ENCODE results near the gene PPID. TPM values are rescaled to one million over a fixed set of nuclear protein-coding genes. Genes with fewer than 3 reads are reported as not detected.
"Not testable (repeated sequence)": the region's sequence is repeated elsewhere in the genome, so short reads cannot be mapped to it uniquely, and the experiment has no call there.

PPID gene
- total and polyA plus RNA-seq, 9 of the 15 experiments (the other 6 are each of a cell fraction or from before 2014, with no cell fraction given) = 46.5 to 160 (median 98.6) TPM

DNA sequence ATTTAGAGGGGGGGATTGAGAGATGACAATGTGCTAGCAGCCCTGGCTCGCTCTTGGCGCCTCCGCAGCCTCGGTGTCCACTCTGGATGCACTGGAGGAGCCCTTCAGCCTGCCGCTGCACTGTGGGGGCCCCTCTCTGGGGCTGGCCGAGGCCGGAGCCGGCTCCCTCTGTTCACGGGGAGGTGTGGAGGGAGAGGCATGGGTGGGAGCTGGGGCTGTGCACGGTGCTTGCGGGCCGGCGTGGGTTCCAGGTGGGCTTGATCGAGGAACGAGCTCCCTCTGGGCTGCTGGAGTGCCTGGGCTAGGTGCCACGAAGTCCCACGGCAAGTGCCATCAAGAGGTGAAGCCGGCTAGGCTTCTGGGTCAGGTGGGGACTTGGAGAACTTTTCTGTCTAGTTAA, 58.4 kb downstream of the PPID start (continued):
- peak; percentile 63 for TF ChIP-seq RBFOX2 (IDR thresholded peaks at IDR 0.05; ENCODE audit: low read depth, low read length)

DNA sequence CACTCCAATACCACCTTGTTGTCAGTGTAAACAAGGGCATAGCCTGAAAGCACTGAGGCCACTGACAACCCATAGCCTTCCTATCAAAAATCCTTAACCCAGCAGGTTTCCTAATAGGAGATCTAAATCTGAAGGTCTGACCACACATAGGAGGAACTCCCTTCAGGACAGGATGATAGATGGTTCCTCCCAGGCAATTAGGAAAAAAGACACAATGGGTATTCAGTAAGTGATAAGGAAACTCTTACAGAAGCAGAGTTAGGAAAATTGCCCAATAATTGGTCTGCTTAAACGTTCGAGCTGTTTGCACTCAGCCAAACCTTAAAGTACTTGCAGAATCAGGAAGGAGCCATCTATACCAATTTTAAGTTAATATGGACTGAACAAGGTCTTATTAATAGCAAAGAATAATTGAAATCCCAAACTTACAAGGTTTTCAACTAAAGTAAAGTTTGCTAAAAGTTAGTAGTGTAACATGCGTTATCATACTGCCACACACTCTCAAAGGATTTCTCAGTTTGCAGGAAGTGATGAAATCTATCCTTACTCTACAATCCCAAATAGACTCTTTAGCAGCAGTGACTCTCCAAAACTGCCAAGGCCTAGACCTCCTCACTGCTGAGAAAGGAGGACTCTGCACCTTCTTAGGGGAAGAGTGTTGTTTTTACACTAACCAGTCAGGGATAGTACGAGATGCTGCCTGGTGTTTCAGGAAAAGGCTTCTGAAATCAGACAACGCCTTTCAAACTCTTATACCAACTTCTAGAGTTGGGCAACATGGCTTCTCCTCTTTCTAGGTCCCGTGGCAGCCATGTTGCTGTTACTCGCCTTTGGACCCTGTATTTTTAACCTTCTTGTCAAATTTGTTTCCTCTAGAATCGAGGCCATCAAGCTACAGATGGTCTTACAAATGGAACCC, 59.2 kb downstream of the PPID start:
- 42% methylated on average over 8 of the region's 8 CpGs for WGBS (ENCODE audit: insufficient coverage, low coverage, missing lambda C conversion rate)
- Histone ChIP-seq H3K27ac (ENCODE audit: extremely low read depth, low read depth, low read length) (peak overlapping the region; percentile 64; the same call in 2 of the 3 replicates), H2AFZ (ENCODE audit: low read depth, low read length) (peak overlapping the region; percentile 79)
- H3K9ac ChIP-seq (ENCODE audit: insufficient read depth in 1 of 2, low read depth in 2 of 2, low read length in 2 of 2); BruUV-seq (replicated peaks); H3K79me2 ChIP-seq (ENCODE audit: control insufficient read depth, insufficient read depth, low read length); H3K9me3 ChIP-seq (replicated peaks; ENCODE audit: control insufficient read depth, insufficient read depth, low read depth, low read length); H3K9me1 ChIP-seq (ENCODE audit: control insufficient read depth, insufficient read depth, low read length); in situ Hi-C loops (cut with MboI); H3K4me1 ChIP-seq (replicated peaks in 1 of 2; ENCODE audit: control insufficient read depth in 2 of 2, insufficient read depth in 2 of 2, low read length in 2 of 2); H3K27me3 ChIP-seq (ENCODE audit: control insufficient read depth in 2 of 2, insufficient read depth in 2 of 2, low read length in 2 of 2); POLR2A ChIA-PET; H3K36me3 ChIP-seq (ENCODE audit: control insufficient read depth, insufficient read depth, low read length); H4K20me1 ChIP-seq (replicated peaks; ENCODE audit: control insufficient read depth, insufficient read depth, low read length); CTCF ChIA-PET (ENCODE audit: low intra/inter-chr PET ratio); H3K4me2 ChIP-seq (ENCODE audit: insufficient read depth, low read length); intact Hi-C loops (cut with micrococcal nuclease); H3K4me3 ChIP-seq: not testable (repeated sequence)
- peak; percentile 44 for FAIRE-seq
- ATAC-seq = peak; percentile 60
- DNase-seq (ENCODE audit: extremely low read depth in 1 of 4, low spot score in 3 of 4) = peak in 1 of 4 experiments; percentile 63
- peak; percentile 48; the same call in 1 of the 2 replicates for TF ChIP-seq ZFX (CRISPR knock-in tag; IDR thresholded peaks at IDR 0.05)
- TF ChIP-seq, protein P1, sequence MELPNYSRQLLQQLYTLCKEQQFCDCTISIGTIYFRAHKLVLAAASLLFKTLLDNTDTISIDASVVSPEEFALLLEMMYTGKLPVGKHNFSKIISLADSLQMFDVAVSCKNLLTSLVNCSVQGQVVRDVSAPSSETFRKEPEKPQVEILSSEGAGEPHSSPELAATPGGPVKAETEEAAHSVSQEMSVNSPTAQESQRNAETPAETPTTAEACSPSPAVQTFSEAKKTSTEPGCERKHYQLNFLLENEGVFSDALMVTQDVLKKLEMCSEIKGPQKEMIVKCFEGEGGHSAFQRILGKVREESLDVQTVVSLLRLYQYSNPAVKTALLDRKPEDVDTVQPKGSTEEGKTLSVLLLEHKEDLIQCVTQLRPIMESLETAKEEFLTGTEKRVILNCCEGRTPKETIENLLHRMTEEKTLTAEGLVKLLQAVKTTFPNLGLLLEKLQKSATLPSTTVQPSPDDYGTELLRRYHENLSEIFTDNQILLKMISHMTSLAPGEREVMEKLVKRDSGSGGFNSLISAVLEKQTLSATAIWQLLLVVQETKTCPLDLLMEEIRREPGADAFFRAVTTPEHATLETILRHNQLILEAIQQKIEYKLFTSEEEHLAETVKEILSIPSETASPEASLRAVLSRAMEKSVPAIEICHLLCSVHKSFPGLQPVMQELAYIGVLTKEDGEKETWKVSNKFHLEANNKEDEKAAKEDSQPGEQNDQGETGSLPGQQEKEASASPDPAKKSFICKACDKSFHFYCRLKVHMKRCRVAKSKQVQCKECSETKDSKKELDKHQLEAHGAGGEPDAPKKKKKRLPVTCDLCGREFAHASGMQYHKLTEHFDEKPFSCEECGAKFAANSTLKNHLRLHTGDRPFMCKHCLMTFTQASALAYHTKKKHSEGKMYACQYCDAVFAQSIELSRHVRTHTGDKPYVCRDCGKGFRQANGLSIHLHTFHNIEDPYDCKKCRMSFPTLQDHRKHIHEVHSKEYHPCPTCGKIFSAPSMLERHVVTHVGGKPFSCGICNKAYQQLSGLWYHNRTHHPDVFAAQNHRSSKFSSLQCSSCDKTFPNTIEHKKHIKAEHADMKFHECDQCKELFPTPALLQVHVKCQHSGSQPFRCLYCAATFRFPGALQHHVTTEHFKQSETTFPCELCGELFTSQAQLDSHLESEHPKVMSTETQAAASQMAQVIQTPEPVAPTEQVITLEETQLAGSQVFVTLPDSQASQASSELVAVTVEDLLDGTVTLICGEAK (IDR thresholded peaks at IDR 0.05) = 0 out of 2 replicates have a peak, but pooled peaks have one; percentile 20
- TF ChIP-seq, protein P1 (CRISPR knock-in tag; IDR thresholded peaks at IDR 0.05) = not testable (repeated sequence)
- TF ChIP-seq ADNP (tag; IDR thresholded peaks at IDR 0.05) = 0 out of 2 replicates have a peak, but pooled peaks have one; percentile 38
- peak; percentile 35; the same call in 1 of the 2 replicates for TF ChIP-seq DMBX1 (CRISPR knock-in tag; IDR thresholded peaks at IDR 0.05; ENCODE audit: borderline replicate concordance)
- peak; percentile 18 to 53; a peak in 2 of 4 replicates for TF ChIP-seq KDM1A (IDR thresholded peaks at IDR 0.05)
- TF ChIP-seq EP300 (IDR thresholded peaks at IDR 0.05; ENCODE audit: low read length) = peak; percentile 58
- TF ChIP-seq, protein P2, sequence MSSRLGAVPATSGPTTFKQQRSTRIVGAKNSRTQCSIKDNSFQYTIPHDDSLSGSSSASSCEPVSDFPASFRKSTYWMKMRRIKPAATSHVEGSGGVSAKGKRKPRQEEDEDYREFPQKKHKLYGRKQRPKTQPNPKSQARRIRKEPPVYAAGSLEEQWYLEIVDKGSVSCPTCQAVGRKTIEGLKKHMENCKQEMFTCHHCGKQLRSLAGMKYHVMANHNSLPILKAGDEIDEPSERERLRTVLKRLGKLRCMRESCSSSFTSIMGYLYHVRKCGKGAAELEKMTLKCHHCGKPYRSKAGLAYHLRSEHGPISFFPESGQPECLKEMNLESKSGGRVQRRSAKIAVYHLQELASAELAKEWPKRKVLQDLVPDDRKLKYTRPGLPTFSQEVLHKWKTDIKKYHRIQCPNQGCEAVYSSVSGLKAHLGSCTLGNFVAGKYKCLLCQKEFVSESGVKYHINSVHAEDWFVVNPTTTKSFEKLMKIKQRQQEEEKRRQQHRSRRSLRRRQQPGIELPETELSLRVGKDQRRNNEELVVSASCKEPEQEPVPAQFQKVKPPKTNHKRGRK (tag; IDR thresholded peaks at IDR 0.05) = 0 out of 2 replicates have a peak, but pooled peaks have one; percentile 40
